ENCODE data around the gene MYLK3. TPM values are rescaled to one million over a fixed set of nuclear protein-coding genes. Genes with fewer than 3 reads are reported as not detected.

MYLK3 gene
- total RNA-seq, 1 donor = under 0.01 TPM

GRCh38 chr16:46709469-46710005 lies 38.6 kb downstream of the MYLK3 start:
- TF ChIP-seq CTCF (IDR thresholded peaks at IDR 0.05; ENCODE audit: insufficient read depth, low read length) = no peak
- peak; percentile 43 for DNase-seq (ENCODE audit: low read depth)
- no peak overlapping the region for H3K4me3 ChIP-seq (ENCODE audit: low read depth, low read length)

GRCh38 chr16:46706642-46707041 lies 41.5 kb downstream of the MYLK3 start:
- no peak overlapping the region for H3K4me3 ChIP-seq (ENCODE audit: low read depth, low read length)
- no peak for TF ChIP-seq CTCF (IDR thresholded peaks at IDR 0.05; ENCODE audit: insufficient read depth, low read length)
- no peak for DNase-seq (ENCODE audit: low read depth)

GRCh38 chr16:46702030-46702429 lies 46.1 kb downstream of the MYLK3 start:
- no peak overlapping the region for H3K4me3 ChIP-seq (ENCODE audit: low read depth, low read length)
- no peak for TF ChIP-seq CTCF (IDR thresholded peaks at IDR 0.05; ENCODE audit: insufficient read depth, low read length)
- no peak for DNase-seq (ENCODE audit: low read depth)

- no peak for DNase-seq (ENCODE audit: low read depth)
- no peak for TF ChIP-seq CTCF (IDR thresholded peaks at IDR 0.05; ENCODE audit: insufficient read depth, low read length)
- H3K4me3 ChIP-seq (ENCODE audit: low read depth, low read length) = no peak overlapping the region
Observed at GRCh38 chr16:46701615-46702014, 46.5 kb downstream of the MYLK3 start.

GRCh38 chr16:46700048-46700447 lies 48.1 kb downstream of the MYLK3 start:
- no peak overlapping the region for H3K4me3 ChIP-seq (ENCODE audit: low read depth, low read length)
- TF ChIP-seq CTCF (IDR thresholded peaks at IDR 0.05; ENCODE audit: insufficient read depth, low read length) = no peak
- no peak for DNase-seq (ENCODE audit: low read depth)

GRCh38 chr16:46696957-46697356 lies 51.2 kb downstream of the MYLK3 start:
- TF ChIP-seq CTCF (IDR thresholded peaks at IDR 0.05; ENCODE audit: insufficient read depth, low read length) = no peak
- H3K4me3 ChIP-seq (ENCODE audit: low read depth, low read length) = no peak overlapping the region
- no peak for DNase-seq (ENCODE audit: low read depth)

GRCh38 chr16:46695937-46696336 lies 52.2 kb downstream of the MYLK3 start:
- no peak for TF ChIP-seq CTCF (IDR thresholded peaks at IDR 0.05; ENCODE audit: insufficient read depth, low read length)
- no peak overlapping the region for H3K4me3 ChIP-seq (ENCODE audit: low read depth, low read length)
- no peak for DNase-seq (ENCODE audit: low read depth)
